CD4-positive, alpha-beta T cell treated with Interleukin-6 for 4 hours (primary cell): ENCODE data around the gene SEC31A.
"Not testable (repeated sequence)": the region's sequence is repeated elsewhere in the genome, so short reads cannot be mapped to it uniquely, and the experiment has no call there.

Source experiments
- DNase-seq: peaks from one replicate; pipeline ENCODE4 v3.0.0-alpha.2; 2020; ENCODE audit warnings: mixed read lengths

Gene SEC31A, protein sequence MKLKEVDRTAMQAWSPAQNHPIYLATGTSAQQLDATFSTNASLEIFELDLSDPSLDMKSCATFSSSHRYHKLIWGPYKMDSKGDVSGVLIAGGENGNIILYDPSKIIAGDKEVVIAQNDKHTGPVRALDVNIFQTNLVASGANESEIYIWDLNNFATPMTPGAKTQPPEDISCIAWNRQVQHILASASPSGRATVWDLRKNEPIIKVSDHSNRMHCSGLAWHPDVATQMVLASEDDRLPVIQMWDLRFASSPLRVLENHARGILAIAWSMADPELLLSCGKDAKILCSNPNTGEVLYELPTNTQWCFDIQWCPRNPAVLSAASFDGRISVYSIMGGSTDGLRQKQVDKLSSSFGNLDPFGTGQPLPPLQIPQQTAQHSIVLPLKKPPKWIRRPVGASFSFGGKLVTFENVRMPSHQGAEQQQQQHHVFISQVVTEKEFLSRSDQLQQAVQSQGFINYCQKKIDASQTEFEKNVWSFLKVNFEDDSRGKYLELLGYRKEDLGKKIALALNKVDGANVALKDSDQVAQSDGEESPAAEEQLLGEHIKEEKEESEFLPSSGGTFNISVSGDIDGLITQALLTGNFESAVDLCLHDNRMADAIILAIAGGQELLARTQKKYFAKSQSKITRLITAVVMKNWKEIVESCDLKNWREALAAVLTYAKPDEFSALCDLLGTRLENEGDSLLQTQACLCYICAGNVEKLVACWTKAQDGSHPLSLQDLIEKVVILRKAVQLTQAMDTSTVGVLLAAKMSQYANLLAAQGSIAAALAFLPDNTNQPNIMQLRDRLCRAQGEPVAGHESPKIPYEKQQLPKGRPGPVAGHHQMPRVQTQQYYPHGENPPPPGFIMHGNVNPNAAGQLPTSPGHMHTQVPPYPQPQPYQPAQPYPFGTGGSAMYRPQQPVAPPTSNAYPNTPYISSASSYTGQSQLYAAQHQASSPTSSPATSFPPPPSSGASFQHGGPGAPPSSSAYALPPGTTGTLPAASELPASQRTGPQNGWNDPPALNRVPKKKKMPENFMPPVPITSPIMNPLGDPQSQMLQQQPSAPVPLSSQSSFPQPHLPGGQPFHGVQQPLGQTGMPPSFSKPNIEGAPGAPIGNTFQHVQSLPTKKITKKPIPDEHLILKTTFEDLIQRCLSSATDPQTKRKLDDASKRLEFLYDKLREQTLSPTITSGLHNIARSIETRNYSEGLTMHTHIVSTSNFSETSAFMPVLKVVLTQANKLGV

GRCh38 chr4:82890901-82891706 lies at the start of gene SEC31A:
Gene SEC31A (minus strand): TSS chr4:82891153. CDS start chr4:82881936, 9,217 bp downstream.
- DNase-seq = peak; percentile 98

DNA sequence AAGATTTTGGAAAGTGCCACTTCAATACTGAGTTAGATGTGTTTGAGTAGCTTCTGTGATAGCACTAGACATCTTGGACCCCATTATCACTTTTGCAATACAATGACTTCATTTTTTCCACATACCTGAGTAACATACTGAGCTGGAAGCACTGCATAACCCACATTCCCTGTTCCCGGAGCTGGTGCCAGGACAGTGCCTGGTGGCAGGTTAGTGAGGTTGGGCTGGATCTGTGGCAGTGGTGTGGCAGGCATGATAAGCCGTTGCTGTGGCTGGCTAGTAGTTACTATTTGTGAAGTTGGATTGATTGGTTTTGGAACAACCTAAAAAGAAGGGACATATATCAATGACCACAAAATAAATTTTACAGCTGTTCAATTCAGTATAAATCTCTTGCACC lies 48.5 kb upstream of the SEC31A start:
- DNase-seq = no peak

- no peak for DNase-seq
Measured at GRCh38 chr4:82934441-82934840, 43.5 kb upstream of the SEC31A start.

DNA sequence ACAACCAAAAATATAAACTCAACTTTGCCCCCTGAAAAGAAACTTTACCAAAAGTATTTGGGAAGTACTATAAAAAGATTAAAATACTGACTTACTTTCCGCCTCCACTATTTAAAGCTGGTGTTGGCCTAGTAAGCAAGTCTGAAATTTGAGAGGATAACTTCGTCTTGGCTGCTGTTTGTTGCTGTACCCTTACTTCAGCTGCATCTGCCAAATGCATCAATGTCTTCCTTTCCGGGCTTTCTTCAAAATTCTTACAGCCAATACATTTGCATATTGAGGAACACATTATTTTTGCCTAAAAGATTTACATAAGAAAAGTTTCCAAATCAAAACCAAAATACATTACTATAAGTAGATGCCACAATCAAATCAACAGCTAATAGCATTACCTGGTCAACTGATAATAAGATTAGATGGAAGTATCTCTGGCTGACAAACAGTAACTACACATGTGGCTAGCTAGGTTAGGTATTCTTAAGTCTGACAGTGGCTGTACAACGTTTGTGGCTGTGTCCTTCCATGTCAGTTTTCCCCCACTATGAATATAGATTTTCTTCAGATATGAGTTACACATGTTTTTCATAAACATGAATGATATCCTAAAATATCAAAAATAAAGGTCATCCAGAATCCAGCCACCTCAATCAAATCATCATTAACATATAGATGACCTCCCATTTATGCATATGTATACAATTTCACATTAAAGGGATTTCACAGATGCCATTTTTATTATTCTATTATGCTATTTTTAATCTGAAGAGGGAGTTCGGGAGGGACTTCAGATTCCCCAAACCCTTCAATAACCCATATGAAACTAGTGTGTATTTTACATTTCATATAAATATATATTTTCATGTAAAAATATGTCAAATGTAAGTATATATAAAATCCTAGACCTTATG lies 40.1 kb upstream of the SEC31A start:
- DNase-seq = no peak

DNA sequence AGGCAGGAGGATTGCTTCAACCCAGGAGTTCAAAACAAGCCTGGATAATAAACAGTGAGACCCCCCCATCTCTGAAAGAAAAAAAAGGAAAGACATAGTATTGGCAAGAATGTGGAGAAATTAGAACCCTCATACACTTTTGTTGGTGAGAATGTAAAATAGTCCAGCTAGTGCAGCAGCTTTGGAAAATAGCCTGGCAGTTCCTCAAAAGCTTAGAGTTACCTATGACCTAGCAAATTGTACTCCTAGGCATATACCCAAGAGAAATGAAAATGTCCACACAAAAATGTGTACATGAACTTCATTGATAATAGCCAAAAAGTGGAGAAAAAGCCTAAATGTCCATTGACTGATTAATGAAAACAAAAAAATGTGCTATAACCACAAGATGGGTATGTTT lies 30.8 kb upstream of the SEC31A start:
- DNase-seq = no peak

DNA sequence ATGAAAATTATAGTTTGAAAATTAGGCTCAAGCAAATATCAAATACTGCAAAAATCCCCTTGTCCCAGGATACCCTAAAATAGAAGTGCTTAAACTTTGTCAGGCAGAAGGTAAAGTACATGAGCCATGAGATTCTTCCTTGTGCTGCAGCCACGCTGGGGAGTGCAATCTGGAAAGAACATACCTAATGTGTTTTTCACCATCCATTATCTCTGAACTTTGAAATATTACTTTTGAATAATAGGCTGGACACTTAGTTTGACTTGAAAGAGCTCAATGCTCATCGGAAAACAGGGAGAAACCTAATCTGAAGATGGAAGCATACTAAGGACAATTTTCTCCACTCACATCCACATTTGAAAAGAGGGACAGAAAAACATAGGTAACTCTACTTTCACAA lies 28.4 kb upstream of the SEC31A start:
- no peak for DNase-seq

GRCh38 chr4:82918091-82918490 lies 27.1 kb upstream of the SEC31A start:
- no peak for DNase-seq

DNA sequence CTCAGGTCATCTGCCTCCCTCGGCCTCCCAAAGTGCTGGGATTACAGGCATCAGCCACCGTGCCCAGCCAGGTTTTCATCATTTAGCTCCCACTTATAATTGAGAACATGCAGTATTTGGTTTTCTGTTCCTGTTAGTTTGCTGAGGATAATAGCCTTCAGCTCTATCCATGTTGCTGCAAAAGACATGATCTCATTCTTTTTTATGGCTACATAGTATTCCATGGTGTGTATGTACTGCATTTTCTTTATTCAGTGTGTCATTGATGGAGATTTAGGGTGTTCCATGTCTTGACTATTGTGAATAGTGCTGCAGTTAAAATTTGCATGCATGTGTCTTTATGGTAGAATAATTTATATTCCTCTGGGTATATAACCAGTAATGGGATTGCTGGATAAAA lies 23.0 kb upstream of the SEC31A start:
- DNase-seq = not testable (repeated sequence)

DNA sequence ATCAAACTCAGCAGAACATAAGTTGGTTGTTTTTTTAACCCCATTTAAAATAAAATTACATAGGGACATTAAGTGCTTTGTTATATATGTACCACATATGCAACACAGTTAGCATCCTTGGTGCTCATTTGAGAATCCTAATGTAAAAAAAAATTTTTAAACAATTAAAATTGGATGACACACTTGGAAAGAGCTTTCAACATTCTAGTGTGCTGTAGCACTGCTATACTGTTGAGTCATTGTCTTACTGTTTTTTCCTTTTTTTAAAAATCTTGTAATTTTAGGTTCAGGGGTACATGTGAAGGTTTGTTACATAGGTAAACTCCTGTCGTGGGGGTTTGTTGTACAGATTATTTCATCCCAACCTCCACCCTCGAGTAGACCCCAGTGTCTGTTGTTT lies 22.4 kb upstream of the SEC31A start:
- no peak for DNase-seq

DNA sequence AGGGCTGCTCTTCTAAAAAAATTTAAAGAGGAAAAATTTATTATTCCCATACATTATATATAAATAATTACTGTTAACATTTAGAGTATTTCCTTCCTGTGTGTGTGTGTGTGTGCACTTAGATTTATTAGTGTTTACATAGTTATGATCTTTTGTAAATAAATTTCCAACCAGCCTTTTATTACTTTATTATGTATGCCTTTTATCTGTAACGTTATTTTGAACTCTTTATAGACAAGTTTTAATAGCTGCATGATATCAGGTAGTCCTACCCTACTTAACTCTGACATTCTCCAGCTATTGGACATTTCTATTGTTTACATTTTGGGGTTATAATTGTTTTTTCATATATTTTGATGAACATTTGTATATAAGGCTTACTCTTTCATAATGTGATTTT lies 18.4 kb upstream of the SEC31A start:
- DNase-seq = no peak

- no peak for DNase-seq
Measured at GRCh38 chr4:82906469-82906868, 15.5 kb upstream of the SEC31A start.

DNA sequence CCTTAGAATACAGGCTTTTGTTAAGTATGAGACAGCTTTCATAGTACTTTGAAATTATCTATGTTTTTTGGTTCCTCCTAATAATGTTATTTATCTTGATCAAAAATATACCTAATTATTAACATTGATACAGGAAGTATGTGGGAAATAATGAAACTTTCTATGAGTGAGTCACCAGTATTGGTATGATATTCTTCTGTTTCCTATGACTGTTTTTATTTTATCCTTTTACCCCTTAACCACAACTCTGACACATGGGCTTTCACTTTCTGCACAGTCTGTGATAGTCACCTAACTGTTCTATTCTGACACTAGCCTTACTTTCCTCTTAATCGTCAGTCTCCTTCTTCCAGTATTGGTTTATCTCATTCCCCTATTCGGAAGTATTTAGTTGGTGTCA lies 14.3 kb upstream of the SEC31A start:
- peak; percentile 19 for DNase-seq

DNA sequence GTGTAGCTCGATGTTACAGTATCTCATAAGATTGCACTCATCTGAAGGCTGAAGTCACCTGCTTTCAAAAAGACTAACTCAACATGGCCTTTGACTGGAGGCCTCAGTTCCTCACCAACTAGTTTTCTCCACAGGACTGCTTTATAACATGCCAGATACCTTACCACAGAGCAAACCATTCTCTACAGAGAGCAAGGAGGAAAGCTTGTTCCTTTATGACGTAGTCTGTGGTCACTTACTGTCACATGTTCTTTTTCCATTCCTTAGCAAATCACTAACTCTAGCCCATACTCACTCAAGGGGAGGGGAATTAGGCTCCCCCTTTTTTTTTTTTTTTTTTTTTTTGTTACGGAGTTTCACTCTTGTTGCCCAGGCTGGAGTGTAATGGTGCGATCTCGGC lies 12.8 kb upstream of the SEC31A start:
- no peak for DNase-seq

GRCh38 chr4:82901183-82901718 lies 10.3 kb upstream of the SEC31A start:
- no peak for DNase-seq

GRCh38 chr4:82900411-82901182 lies 9.6 kb upstream of the SEC31A start, which contains the start of gene THAP9:
Gene THAP9 (plus strand): TSS chr4:82900735. CDS start chr4:82900803, 68 bp downstream.
- peak; percentile 98 for DNase-seq

DNA sequence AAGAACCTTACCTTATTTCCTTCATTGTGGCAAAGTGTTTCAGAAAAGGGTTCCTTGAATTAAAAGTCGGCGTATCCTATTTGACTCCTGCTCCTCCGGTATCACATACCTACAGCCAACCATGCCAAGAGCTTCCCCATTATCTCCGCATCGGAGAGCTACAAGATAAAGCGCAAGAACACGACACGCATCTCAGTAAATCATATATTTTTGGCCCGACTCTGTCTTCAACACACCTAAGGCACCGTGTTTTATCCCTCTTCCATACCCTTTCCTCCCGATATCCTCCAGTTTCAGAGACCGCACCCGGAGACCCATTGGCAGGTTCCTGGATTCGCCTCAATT lies 9.1 kb upstream of the SEC31A start:
- no peak for DNase-seq

- no peak for DNase-seq
Measured at GRCh38 chr4:82899374-82900065, 8.6 kb upstream of the SEC31A start.

DNA sequence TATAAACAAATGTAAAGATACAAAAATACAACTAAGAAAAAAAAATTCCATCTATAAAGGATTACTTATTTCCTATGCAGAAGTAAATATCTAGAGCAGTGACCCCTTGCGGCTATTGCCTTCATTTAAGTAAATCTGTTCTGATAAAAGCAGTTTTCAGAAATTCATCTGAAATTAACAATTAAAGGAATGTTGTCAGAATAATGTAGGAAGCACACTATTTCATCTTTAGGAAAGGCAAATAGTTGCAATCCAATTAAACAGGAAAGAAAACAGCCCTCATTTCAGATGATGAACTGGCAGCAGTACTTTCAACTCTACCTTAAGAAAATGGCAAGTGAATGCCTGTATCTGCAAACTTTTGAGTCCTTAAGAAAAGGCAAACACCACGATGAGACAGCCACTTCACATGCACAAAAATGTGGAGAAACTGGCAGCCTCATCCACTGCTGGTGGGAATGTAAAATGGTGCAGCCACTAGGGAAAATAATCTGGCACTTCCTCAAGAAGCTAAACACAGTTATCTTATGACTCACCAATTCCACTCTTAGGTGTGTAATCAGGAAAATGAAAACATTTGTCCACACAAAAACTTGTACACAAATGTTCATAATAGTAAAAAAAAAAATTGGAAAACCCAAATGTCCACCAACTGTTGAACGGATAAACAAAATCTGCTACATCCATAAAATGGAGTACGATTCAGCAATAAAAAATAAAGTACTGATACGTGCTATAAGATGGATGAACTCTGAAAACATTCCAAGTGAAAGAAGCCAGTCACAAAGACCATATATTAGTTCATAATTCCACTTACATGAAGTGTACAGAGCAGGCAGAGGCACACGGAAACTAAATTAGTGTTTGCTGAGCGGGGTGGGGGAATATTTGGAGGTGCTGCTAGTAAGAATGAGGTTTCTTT lies 7.6 kb upstream of the SEC31A start:
- DNase-seq = peak; percentile 28
